Panc1 (cell line): Measurements from ENCODE around the gene PCBP4. TPM values are rescaled to one million over a fixed set of nuclear protein-coding genes. Genes with fewer than 3 reads are reported as not detected.

Source experiments
- ATAC-seq: fragments of 200-7000 bp; cut with Tn5 transposase; 2 replicates; pipeline ENCODE4 v1.9.1; 2020; ENCODE audit warnings: mild to moderate bottlenecking, moderate library complexity
- BruUV-seq: library from RNA; stranded (reverse); fragments of 400-500 nt; replicated peaks from 2 replicates; lab custom pipeline; 2021; lab: Mats Ljungman, UMichigan
- CTCF ChIA-PET: fragments of 300-600 bp; sonication (Branson Sonifier 250); formaldehyde crosslinking; loops from one replicate; lab custom pipeline; 2022; ENCODE audit warnings: antibody characterized with exemption; lab: Charles Lee
- POLR2A ChIA-PET: fragments of 300-600 bp; sonication (Branson Sonifier 250); formaldehyde crosslinking; loops from one replicate; lab custom pipeline; 2022; ENCODE audit warnings: antibody characterized with exemption; lab: Charles Lee
- DNase-seq: peaks from one replicate; pipeline ENCODE4 v3.0.0-alpha.2; 2010; ENCODE audit warnings: low read depth, low spot score
- H3K27ac ChIP-seq: 2 replicates; pipeline ENCODE4 v1.5.1; 2011; ENCODE audit warnings: mild to moderate bottlenecking, low read length, inconsistent platforms
- H3K27me3 ChIP-seq: fragments of 200-500 bp; sonication (Bioruptor generic); 2 replicates; pipeline ENCODE4 v1.6.0; 2014; ENCODE audit warnings: low read length, inconsistent platforms; ENCODE audit not compliant: control insufficient read depth, insufficient read depth
- H3K36me3 ChIP-seq: fragments of 200-500 bp; sonication (Bioruptor generic); 2 replicates; pipeline ENCODE4 v1.5.1; 2014; ENCODE audit warnings: inconsistent platforms, mild to moderate bottlenecking, low read length, moderate library complexity; ENCODE audit not compliant: control insufficient read depth, insufficient read depth
- H3K4me1 ChIP-seq: 2 replicates; pipeline ENCODE4 v1.5.1; 2011; ENCODE audit warnings: inconsistent platforms, mild to moderate bottlenecking, low read length, moderate library complexity; ENCODE audit not compliant: control insufficient read depth, insufficient read depth
- H3K4me3 ChIP-seq, 2 experiments: 2 replicates each; pipeline ENCODE4 v1.5.1; 2011 to 2012; ENCODE audit warnings: low read depth in 2 of 2, low read length in 2 of 2, mild to moderate bottlenecking in 2 of 2, inconsistent platforms in 1 of 2, moderate library complexity in 1 of 2
- H3K9me3 ChIP-seq: fragments of 200-500 bp; sonication (Bioruptor generic); 2 replicates; pipeline ENCODE4 v1.5.1; 2014; ENCODE audit warnings: low read depth, mild to moderate bottlenecking, inconsistent platforms, low read length, moderate library complexity; ENCODE audit not compliant: control insufficient read depth, insufficient read depth
- CTCF ChIP-seq: fragments of 450-650 bp; IDR thresholded peaks from 2 replicates; pipeline ENCODE4 v1.5.1; 2017; ENCODE audit warnings: mild to moderate bottlenecking
- POLR2AphosphoS5 ChIP-seq: IDR thresholded peaks from 2 replicates; pipeline ENCODE4 v1.6.1; 2012; ENCODE audit warnings: mild to moderate bottlenecking, low read depth, low read length, moderate library complexity
- REST ChIP-seq, 2 experiments: IDR thresholded peaks; 2 replicates each; pipeline ENCODE4 v1.6.1; 2011 to 2012; ENCODE audit warnings: low read depth in 2 of 2, control low read depth in 1 of 2, low read length in 1 of 2, mild to moderate bottlenecking in 1 of 2, moderate library complexity in 1 of 2; ENCODE audit not compliant: insufficient read depth in 1 of 2
- SIN3A ChIP-seq: IDR thresholded peaks from 2 replicates; pipeline ENCODE4 v1.6.1; 2012; ENCODE audit warnings: low read depth, mild to moderate bottlenecking, low read length, moderate library complexity, borderline replicate concordance; ENCODE audit not compliant: insufficient read depth
- TCF7L2 ChIP-seq: IDR thresholded peaks from 2 replicates; pipeline ENCODE4 v1.6.1; 2011; ENCODE audit warnings: mild to moderate bottlenecking, low read depth, low read length, inconsistent platforms
- in situ Hi-C: cut with HindIII; loops from 2 replicates; pipeline ENCODE4 v1.10.0; 2016; ENCODE audit warnings: low sequenced_read_pairs, low pct_unique_long_range_greater_than_20kb
- intact Hi-C: fragments of 100-400 bp; cut with micrococcal nuclease; formaldehyde crosslinking; loops from one replicate; pipeline ENCODE4 v1.10.0; 2022; ENCODE audit not compliant: unreplicated experiment
- total RNA-seq: library from RNA; stranded (reverse); gene quantifications from one replicate; pipeline ENCODE4 v1.2.1, GENCODE V29; 2021; ENCODE audit not compliant: unreplicated experiment

The PCBP4 gene
- total RNA-seq, 1 experiment from 2014 or later, result 58.0 TPM

- Histone ChIP-seq H3K36me3 (no peaks in the 10 kb centered on the region; the same call in 1 of the 2 replicates), H3K9me3 (no peaks in the 10 kb centered on the region), H3K27me3 (no peaks in the 10 kb centered on the region), H3K27ac (peak overlapping the region; percentile 95), H3K4me1 (peaks cover 7% of the 10 kb centered on the region; the same call in 1 of the 2 replicates), H3K4me3 (peak overlapping the region; percentile 45 to 61)
- DNase-seq (no peak), ATAC-seq (peak; percentile 42)
- TF ChIP-seq REST (IDR thresholded peaks at IDR 0.05; ENCODE audit: insufficient read depth in 1 of 2, low read depth in 2 of 2, low read length in 1 of 2) (no peak), POLR2AphosphoS5 (no peak), CTCF (no peak), SIN3A (no peak), TCF7L2 (no peak)
- POLR2A ChIA-PET, result interaction anchor here (0.9 kb wide), 1 partner anchor 52 kb away, joined by 3 read pairs; no protein-coding TSS in a partner anchor
- CTCF ChIA-PET, result interaction anchor here (0.6 to 1.1 kb wide), 5 partner anchors 19 to 273 kb away, joined by 3 to 9 read pairs (median 6); partner anchors contain the start of genes ABHD14B and ACY1
- in situ Hi-C loops, result no loop called here
- no TSS peak for BruUV-seq
- intact Hi-C loops, result loop anchor here (2.0 kb wide), 1 partner anchor 32 kb away; the partner anchor contains the start of genes ABHD14A and ABHD14B
These were observed 24.4 kb downstream of the PCBP4 start for GRCh38 chr3:51942603-51943450.

- DNase-seq (peak; percentile 93), ATAC-seq (peak; percentile 94)
- Histone ChIP-seq H3K9me3 (no peaks in the 10 kb centered on the region), H3K4me1 (peaks cover 7% of the 10 kb centered on the region; the same call in 1 of the 2 replicates), H3K4me3 (peak within 1 kb of the TSS; percentile 93 to 94), H3K36me3 (no peaks in the 10 kb centered on the region; the same call in 1 of the 2 replicates), H3K27ac (peak within 1 kb of the TSS; percentile 95), H3K27me3 (no peaks in the 10 kb centered on the region)
- POLR2A ChIA-PET, result interaction anchor here (0.6 to 0.9 kb wide), 3 partner anchors 52 to 216 kb away, joined by 3 to 5 read pairs (median 3); no protein-coding TSS in a partner anchor
- TF ChIP-seq REST (IDR thresholded peaks at IDR 0.05; ENCODE audit: insufficient read depth in 1 of 2, low read depth in 2 of 2, low read length in 1 of 2) (no peak), TCF7L2 (no peak), CTCF (peak; percentile 98), SIN3A (0 out of 2 replicates have a peak, but pooled peaks have one; percentile 55), POLR2AphosphoS5 (peak; percentile 54; the same call in 1 of the 2 replicates)
- no TSS peak for BruUV-seq
- CTCF ChIA-PET, result interaction anchor here (0.7 to 1.2 kb wide), 5 partner anchors 20 to 41 kb away, joined by 3 to 8 read pairs (median 3); partner anchors contain the start of genes ABHD14B and ACY1
- in situ Hi-C loops, result no loop called here
- intact Hi-C loops, result loop anchor here (2.0 kb wide), 1 partner anchor 33 kb away; the partner anchor contains the start of genes ABHD14A and ABHD14B
These were observed 25.3 kb downstream of the PCBP4 start, which contains the start of the genes PARP3 and RRP9 for GRCh38 chr3:51941798-51942602. TSS of gene PARP3 (plus strand) at chr3:51942363. CDS start at chr3:51943356, 993 bp downstream. TSS of gene RRP9 (minus strand) at chr3:51941904. CDS start at chr3:51941867, 37 bp downstream.
